ENCODE results near the gene ARL2BP.
"Not testable (repeated sequence)": the region's sequence is repeated elsewhere in the genome, so short reads cannot be mapped to it uniquely, and the experiment has no call there.

ARL2BP gene

GRCh38 chr16:57244767-57245471 is at the start of gene ARL2BP:
TSS of gene ARL2BP (plus strand) at chr16:57245259. CDS start at chr16:57245368, 109 bp downstream.
- DNase-seq (ENCODE audit: low read depth in 2 of 3, low spot score in 2 of 3) = peak; percentile 90 to 96 (median 91)

- no peak for DNase-seq (ENCODE audit: low read depth in 2 of 3, low spot score in 2 of 3)
Observed at GRCh38 chr16:57196286-57196685, 48.8 kb upstream of the ARL2BP start.

GRCh38 chr16:57196753-57197152 is 48.3 kb upstream of the ARL2BP start:
- no peak for DNase-seq (ENCODE audit: low read depth in 2 of 3, low spot score in 2 of 3)

- not testable (repeated sequence) for DNase-seq (ENCODE audit: low read depth in 2 of 3, low spot score in 2 of 3)
Observed at GRCh38 chr16:57200321-57200720, 44.7 kb upstream of the ARL2BP start.

- DNase-seq (ENCODE audit: low read depth in 2 of 3, low spot score in 2 of 3) = not testable (repeated sequence)
Observed at GRCh38 chr16:57200926-57201325, 44.1 kb upstream of the ARL2BP start.

- DNase-seq (ENCODE audit: low read depth in 2 of 3, low spot score in 2 of 3) = no peak
Observed at GRCh38 chr16:57202095-57202886, 42.8 kb upstream of the ARL2BP start.

- DNase-seq (ENCODE audit: low read depth in 2 of 3, low spot score in 2 of 3) = no peak
Observed at GRCh38 chr16:57203451-57203850, 41.6 kb upstream of the ARL2BP start.

GRCh38 chr16:57204675-57205074 is 40.4 kb upstream of the ARL2BP start:
- no peak for DNase-seq (ENCODE audit: low read depth in 2 of 3, low spot score in 2 of 3)

- no peak for DNase-seq (ENCODE audit: low read depth in 2 of 3, low spot score in 2 of 3)
Observed at GRCh38 chr16:57208926-57209325, 36.1 kb upstream of the ARL2BP start.

GRCh38 chr16:57209780-57210179 is 35.3 kb upstream of the ARL2BP start:
- no peak for DNase-seq (ENCODE audit: low read depth in 2 of 3, low spot score in 2 of 3)

GRCh38 chr16:57213462-57213861 is 31.6 kb upstream of the ARL2BP start:
- DNase-seq (ENCODE audit: low read depth in 2 of 3, low spot score in 2 of 3) = no peak

GRCh38 chr16:57216968-57217367 is 28.1 kb upstream of the ARL2BP start:
- no peak for DNase-seq (ENCODE audit: low read depth in 2 of 3, low spot score in 2 of 3)

- DNase-seq (ENCODE audit: low read depth in 2 of 3, low spot score in 2 of 3) = no peak
Observed at GRCh38 chr16:57223057-57223456, 22.0 kb upstream of the ARL2BP start.

GRCh38 chr16:57224651-57225335 is 20.3 kb upstream of the ARL2BP start:
- no peak for DNase-seq (ENCODE audit: low read depth in 2 of 3, low spot score in 2 of 3)

GRCh38 chr16:57225978-57226377 is 19.1 kb upstream of the ARL2BP start:
- no peak for DNase-seq (ENCODE audit: low read depth in 2 of 3, low spot score in 2 of 3)

- DNase-seq (ENCODE audit: low read depth in 2 of 3, low spot score in 2 of 3) = no peak
Observed at GRCh38 chr16:57226701-57227621, 18.1 kb upstream of the ARL2BP start.

- DNase-seq (ENCODE audit: low read depth in 2 of 3, low spot score in 2 of 3) = no peak
Observed at GRCh38 chr16:57229079-57229478, 16.0 kb upstream of the ARL2BP start.

- no peak for DNase-seq (ENCODE audit: low read depth in 2 of 3, low spot score in 2 of 3)
Observed at GRCh38 chr16:57231821-57232350, 13.2 kb upstream of the ARL2BP start.

GRCh38 chr16:57233944-57234706 is 10.9 kb upstream of the ARL2BP start:
- no peak for DNase-seq (ENCODE audit: low read depth in 2 of 3, low spot score in 2 of 3)

- no peak for DNase-seq (ENCODE audit: low read depth in 2 of 3, low spot score in 2 of 3)
Observed at GRCh38 chr16:57234707-57235092, 10.4 kb upstream of the ARL2BP start.

Data from activated CD8-positive, alpha-beta memory T cell treated with anti-CD3 and anti-CD28 coated beads for 48 hours (primary cell).